HG02798 (cell line): ENCODE data around the gene PHACTR1.

ENCODE experiments used
- ATAC-seq: cut with Tn5 transposase; IDR thresholded peaks from one replicate; pipeline ENCODE4 v1.9.1; 2021; ENCODE audit warnings: mild to moderate bottlenecking; ENCODE audit not compliant: unreplicated experiment, poor library complexity

Gene PHACTR1

DNA sequence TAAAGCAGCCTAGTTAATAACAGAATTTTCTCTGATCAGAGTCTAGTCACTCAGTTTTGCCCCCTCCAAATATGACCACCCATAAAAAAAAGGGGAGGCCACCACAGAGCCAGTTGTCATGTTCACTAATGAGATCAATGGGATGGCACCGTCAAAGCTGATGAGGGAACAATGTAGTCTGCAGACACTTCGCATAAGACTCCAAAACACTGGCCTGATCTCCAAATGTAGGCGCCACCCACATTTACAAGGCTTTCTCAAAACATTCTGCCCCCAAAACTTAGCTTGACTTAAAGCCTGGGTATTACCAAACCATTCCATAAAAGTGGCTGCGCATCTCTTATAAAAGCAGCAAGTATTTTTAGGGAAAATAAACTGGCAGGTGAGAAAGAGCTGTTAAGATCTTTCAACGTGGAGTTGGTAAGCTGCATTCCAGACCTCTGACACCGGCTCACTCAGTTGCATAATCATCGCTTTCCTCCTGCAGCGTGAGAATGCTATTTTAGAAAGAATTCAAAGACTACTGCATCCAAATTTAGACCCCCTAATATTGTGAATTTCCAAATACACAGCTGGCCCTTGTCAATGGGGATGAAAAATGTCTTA, 552.4 kb downstream of the PHACTR1 start:
- no peak for ATAC-seq

GRCh38 chr6:13272131-13273046, 555.8 kb downstream of the PHACTR1 start:
- peak; percentile 50 for ATAC-seq

DNA sequence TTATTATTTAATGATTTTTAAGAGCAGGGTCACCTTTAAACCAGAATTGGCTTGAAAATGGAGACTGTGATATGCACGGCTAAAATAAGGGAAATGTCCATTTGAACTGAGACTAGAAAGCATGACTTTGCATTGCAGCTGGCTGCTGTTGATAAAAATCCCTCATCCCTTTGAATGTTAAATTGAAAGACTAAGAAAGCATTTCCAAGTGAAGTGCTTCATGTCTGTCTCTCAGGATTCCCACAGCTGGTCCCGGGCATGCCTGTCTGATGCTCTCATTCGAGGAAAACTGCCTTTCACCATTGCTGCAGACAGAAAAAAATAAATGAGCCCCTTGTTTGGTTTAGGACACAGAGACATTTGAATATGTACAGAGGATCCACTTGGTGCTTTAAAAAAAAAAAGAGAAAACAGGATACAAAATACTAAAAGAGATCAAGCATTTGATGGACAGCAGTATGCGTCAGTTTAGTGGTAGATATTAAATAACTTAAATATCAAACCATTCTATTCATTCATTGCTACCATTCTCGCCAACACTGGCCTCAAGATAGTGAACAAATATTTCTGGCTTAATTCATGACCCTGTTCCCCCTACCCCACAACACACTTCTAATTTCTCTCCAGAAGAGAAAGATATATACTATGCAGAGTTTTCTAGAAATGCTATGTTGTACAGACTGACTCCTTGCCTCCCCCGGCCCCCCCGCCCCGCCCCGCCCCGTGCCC, 556.8 kb downstream of the PHACTR1 start:
- ATAC-seq, result no peak

- ATAC-seq, result peak; percentile 67
Observed at GRCh38 chr6:13273931-13274706, 557.6 kb downstream of the PHACTR1 start.

- no peak for ATAC-seq
Observed at GRCh38 chr6:13274707-13275434, 558.3 kb downstream of the PHACTR1 start.

- no peak for ATAC-seq
Observed at GRCh38 chr6:13275435-13275989, 558.9 kb downstream of the PHACTR1 start.

DNA sequence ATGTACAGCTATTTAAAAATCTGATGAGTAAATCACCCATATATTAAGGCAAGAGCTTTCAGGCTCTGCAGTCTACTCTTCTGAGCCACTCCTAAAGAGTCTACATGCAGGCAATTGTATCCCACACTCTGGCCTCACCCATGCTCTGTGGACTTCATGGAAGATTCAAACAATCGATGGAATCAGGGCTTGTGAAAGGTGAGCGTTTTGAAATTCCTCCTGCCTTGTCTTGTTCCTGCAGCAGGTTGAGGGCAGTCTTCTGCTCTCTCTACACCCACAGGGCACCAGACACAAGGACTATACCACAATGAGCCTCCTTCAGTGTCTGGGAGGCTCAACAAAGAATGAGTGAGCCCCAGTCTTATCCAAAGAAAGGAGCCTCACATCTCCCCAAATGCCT, 560.7 kb downstream of the PHACTR1 start:
- no peak for ATAC-seq

GRCh38 chr6:13278164-13278563, 561.6 kb downstream of the PHACTR1 start:
- no peak for ATAC-seq

DNA sequence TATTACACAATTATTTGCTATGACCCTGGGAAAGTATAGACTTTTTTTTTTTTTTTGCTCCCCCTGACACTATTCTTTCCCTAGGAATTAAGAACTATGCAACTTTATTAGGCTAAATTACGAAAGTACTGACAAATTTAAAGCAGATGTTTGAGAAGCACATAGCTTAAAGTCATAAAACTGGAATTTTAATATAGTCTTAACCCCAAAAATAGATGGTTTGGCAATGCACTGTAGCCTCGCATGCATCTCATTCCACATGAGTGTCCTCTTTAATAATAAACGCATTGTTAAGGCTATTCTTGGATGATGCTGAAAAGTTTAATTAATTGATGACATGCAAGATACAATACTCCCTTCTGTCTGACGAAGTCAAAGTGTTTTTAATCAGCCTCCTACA, 562.4 kb downstream of the PHACTR1 start:
- ATAC-seq, result no peak

DNA sequence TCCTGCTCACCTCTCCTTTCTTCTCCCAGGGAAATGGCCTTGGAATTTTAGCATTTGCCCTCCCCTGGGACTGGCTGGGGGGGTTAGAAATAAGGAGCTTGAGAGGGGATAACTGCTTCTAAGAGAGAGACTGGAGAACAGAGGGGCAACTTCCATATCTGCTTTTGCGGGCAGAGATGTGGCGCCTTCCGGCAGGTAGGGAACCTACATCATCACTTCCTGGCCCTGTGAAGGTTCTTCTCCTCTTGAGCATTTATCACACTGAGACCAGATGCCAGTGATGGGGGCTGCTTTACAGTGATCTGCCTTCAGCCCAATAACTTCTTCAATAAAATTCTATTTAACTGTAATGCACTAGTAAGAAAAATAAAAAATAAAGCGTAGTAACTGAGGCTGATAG, 563.7 kb downstream of the PHACTR1 start:
- ATAC-seq, result no peak

- no peak for ATAC-seq
Observed at GRCh38 chr6:13281686-13282085, 565.1 kb downstream of the PHACTR1 start.

DNA sequence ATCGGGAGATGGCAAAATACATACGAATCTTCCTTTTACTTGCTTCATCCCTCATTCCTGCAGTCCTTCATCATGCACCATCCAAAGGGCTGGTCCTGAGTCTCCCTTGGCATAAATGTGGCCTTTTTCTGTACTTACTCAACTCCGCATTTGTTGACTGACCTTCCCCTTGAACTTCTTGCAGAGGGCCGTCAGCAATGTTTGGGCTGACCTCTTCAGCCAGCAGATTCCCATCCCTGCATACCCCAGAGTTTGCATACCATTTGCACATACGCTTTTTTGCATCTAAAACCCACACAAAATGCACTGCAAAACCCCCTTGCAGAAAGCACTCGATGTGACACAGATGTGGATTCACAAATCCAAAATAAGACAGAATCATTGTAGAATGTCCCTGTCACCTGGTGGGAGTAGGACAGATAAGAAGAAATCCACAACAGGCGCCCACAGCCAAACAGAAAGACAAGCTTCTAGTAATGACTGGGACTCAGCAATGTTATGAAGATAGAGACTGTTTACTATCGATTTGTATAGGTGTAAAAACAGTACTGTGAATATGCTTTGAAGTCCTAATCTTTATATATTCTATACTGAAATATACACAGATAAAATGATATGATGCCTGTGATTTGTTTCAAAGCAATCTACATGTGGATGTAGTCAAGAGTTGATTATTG, 566.0 kb downstream of the PHACTR1 start:
- no peak for ATAC-seq

DNA sequence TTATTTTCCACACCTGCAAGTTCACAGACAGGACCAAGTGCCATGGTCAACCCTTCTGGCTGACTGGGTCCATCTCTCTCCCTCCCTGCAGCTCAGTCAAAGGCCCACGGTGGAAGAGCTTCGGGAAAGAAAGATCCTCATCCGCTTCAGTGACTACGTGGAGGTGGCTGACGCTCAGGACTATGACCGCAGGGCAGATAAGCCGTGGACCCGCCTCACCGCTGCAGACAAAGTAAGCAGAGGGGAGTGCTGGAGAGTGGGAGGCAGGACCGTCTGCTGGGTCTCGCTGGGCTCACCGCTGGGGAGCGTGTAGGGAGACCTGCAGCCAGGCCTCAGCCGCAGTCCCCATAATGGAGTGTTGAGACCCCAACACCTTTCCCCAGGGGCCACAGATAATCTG, 566.8 kb downstream of the PHACTR1 start:
- no peak for ATAC-seq

GRCh38 chr6:13284646-13285045, 568.1 kb downstream of the PHACTR1 start:
- ATAC-seq, result no peak

- no peak for ATAC-seq
Observed at GRCh38 chr6:13285705-13286104, 569.1 kb downstream of the PHACTR1 start.

DNA sequence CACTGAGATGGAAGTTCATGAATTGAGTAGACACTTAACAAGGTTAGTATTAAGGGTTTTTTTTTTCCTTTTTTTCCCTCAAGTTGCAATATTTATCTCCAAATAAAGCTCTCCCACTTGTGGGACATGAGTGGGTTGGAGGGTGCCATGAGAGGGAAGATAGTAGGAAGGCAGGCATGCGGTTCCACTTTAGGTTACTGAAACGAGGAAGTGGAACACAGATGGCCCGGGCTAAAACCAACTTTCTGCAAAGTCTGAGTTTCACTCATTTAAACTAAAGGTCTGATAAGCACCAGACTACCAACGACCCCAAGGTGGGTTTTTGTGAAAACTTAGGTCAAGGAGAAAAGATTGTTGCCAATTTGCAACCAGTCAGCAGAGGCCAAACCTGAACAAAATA, 569.6 kb downstream of the PHACTR1 start:
- ATAC-seq, result no peak

- ATAC-seq, result no peak
Observed at GRCh38 chr6:13287104-13287503, 570.5 kb downstream of the PHACTR1 start.

GRCh38 chr6:13288481-13288880, 571.9 kb downstream of the PHACTR1 start:
- no peak for ATAC-seq

- no peak for ATAC-seq
Observed at GRCh38 chr6:13288969-13289391, 572.4 kb downstream of the PHACTR1 start.
